NCI-H69 (cell line): Measurements from ENCODE around the gene MYO10.
A peak's percentile ranks its signal among the peaks of the same experiment; 100 is the strongest.

ENCODE experiments used
- DNase-seq: peaks from one replicate; lab custom pipeline; 2025; lab: John Stamatoyannopoulos, UW

The MYO10 gene

GRCh38 chr5:16916262-16916878 is 19.7 kb downstream of the MYO10 start:
- DNase-seq: no peak

- DNase-seq: no peak
These were observed 21.5 kb downstream of the MYO10 start for GRCh38 chr5:16914584-16914983.

GRCh38 chr5:16914108-16914435 is 22.0 kb downstream of the MYO10 start:
- no peak for DNase-seq

- DNase-seq: no peak
These were observed 22.6 kb downstream of the MYO10 start for GRCh38 chr5:16913187-16914107.

GRCh38 chr5:16912080-16912479 is 24.0 kb downstream of the MYO10 start:
- no peak for DNase-seq

GRCh38 chr5:16909464-16909863 is 26.6 kb downstream of the MYO10 start:
- DNase-seq: no peak

- no peak for DNase-seq
These were observed 28.8 kb downstream of the MYO10 start for GRCh38 chr5:16907270-16907669.

GRCh38 chr5:16906255-16906654 is 29.8 kb downstream of the MYO10 start:
- no peak for DNase-seq

GRCh38 chr5:16903480-16904300 is 32.4 kb downstream of the MYO10 start:
- no peak for DNase-seq

GRCh38 chr5:16902846-16903245 is 33.2 kb downstream of the MYO10 start:
- no peak for DNase-seq

GRCh38 chr5:16901021-16901644 is 35.0 kb downstream of the MYO10 start:
- no peak for DNase-seq

- DNase-seq: no peak
These were observed 36.9 kb downstream of the MYO10 start for GRCh38 chr5:16899171-16899570.

GRCh38 chr5:16897800-16898199 is 38.3 kb downstream of the MYO10 start:
- no peak for DNase-seq

- no peak for DNase-seq
These were observed 38.8 kb downstream of the MYO10 start for GRCh38 chr5:16897284-16897704.

- DNase-seq: no peak
These were observed 39.3 kb downstream of the MYO10 start for GRCh38 chr5:16896767-16897166.

- peak; percentile 83 for DNase-seq
These were observed 41.6 kb downstream of the MYO10 start for GRCh38 chr5:16894236-16895057.

GRCh38 chr5:16891033-16891432 is 45.1 kb downstream of the MYO10 start:
- no peak for DNase-seq

GRCh38 chr5:16889972-16890519 is 46.0 kb downstream of the MYO10 start:
- no peak for DNase-seq

GRCh38 chr5:16889203-16889971 is 46.7 kb downstream of the MYO10 start:
- peak; percentile 15 for DNase-seq

- peak; percentile 6 for DNase-seq
These were observed 47.4 kb downstream of the MYO10 start for GRCh38 chr5:16888694-16889124.
